Renal cortical epithelial cell (primary cell): ENCODE results near the gene TMEM266. TPM values are rescaled to one million over a fixed set of nuclear protein-coding genes. Genes with fewer than 3 reads are reported as not detected.

Experiments used
- DNase-seq: peaks from one replicate; pipeline ENCODE4 v3.0.0-alpha.2; 2011; ENCODE audit warnings: low read depth
- total RNA-seq: library from RNA; depleted of rRNA; stranded (reverse); fragments of >200 nt; gene quantifications from 2 replicates; pipeline ENCODE4 v1.2.3, GENCODE V29; 2014

The TMEM266 gene
- total RNA-seq, 1 donor from 2014 or later = not detected

DNA sequence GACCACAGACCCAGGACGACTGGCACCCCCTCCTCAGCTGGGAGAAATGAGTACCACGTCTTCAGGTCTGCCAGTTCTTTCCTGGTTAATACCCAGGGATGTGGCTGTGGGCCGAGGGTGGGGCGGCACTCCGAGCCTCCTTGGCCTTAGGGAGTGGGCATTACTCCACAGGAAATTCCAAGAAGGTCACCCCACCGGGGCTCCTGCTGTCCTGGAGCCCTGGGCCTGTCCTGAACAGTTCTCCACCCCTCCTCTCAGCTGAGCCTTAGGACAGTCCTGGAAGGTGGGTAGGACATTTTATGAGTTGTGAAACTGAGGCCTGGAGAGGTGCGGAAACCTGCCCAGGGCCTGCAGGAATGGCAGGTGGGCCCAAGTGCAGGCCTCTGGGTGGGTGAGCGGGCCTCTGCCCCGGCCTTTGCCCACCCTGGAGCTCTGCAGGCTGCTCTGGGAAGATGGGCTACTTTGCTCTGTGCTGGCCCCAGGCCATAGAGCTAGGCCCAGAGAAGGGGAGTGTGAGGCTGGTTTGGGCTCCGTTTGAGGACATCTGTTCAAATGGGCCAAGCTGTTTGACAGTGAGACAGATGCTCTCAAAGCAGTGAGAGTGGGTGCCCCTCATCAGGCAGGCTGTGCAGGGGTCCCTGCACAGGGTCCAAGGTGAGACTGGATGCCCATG, 103.1 kb downstream of the TMEM266 start:
- no peak for DNase-seq

DNA sequence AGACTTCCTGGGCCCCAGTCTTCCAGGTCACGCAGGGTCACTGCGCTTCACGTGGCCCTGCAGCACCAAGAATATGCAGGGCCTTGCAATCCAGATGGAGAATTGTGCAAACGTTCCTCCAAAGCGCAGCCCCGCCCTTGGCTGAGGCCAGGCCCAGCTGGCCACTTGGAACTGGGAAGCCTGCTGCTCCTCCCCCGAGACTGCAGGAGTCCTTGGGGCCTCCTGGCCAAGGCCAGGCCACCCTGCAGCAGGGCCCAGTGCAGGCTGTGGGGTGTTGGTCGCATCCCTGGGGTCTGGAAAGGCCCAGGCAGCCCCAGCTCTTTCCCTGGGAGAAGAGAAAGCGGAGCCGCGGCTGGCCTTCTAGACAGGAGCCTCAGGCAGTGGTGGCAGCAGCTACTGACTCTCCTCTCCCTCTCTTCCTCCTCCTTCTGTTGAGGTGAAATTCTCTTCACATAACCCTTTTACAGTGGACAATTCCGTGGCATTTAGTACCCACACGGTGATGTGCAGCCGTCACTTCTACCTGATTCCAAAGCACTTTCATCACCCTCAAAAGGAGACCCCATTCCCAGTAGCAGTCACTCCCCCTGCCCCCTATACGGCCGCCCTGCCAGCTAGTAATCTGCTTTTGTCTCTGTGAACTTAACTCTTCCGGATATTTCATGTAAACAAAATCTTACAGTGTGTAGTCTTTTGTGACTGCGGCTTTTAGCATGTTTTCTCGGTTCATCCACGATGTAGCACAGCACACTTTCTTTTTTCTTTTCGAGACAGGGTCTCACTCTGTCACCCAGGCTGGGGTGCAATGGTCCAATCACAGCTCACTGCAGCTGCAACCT, 103.9 kb downstream of the TMEM266 start:
- DNase-seq = no peak

DNA sequence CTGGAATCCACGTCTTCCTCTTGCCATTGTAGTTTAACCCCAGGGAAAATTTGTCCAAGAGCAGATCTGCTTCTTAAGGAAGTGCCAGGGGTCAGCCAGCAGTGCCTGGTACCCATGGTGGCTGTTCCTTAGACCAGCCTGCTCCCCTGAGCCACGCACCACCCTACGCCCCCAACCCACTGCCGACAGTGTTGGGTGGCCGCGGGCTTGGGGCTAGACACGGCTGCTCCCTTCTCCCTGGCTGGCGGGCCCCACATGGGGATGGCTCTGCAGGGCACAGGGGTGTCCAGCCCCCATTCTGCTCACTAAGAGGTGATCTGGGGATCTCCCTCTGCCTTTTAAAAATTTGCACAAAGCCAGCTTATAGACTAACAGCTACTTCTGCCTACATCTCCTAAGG, 104.8 kb downstream of the TMEM266 start:
- DNase-seq = no peak

DNA sequence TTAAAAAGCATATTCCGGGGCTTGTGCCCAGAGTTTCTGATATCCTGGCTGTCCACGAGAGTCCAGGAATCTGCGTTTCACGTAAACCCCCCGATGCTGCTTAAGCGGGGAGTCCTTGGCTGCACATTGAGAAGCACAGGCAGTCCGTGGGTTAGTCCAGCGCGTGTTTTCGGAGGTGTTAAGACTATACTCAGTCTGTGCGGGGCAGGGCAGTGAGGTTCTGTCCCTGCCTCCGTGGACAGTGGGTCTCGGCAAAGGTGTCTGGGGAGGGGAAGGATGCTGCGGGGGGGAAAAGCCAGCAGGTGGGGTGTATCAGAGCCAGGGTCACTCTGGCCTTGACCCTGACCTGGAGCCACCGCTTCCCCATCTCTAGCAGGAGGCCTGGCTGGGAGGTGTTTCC, 106.2 kb downstream of the TMEM266 start:
- no peak for DNase-seq

DNA sequence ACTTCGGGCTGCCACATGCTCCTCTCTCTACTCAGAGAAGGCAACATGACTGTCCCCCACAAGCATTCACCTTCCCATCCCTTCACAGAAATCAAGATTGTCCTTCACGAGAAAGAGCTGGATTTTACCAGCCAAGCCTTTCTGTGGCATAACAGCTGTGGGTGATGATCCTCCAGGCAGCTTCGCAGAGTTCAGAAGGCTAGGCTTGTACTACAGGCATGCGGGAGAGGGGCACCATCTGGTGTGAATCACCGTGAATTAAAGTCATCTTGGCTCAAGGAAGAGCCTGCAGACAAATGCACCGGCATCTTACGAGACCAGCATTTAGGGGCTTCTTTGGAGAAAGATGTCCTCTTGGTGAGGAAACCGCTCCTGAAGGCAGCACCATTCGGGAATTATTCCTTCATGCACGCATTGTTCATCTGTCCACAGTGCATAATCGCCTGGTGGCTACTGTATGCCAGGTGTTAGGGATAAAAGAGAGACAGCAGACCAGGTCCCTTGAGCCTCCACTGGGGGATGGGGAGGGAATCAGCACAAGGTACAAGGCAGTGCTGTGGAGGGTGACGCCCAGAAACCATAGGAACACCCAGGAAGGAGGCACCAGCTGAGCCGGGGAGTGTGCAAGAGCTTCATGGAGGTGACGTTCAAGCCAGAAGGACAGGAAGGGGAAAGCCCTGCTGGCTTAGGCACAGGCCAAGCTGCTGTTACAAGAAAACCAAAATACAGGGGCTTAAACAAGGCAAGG, 108.6 kb downstream of the TMEM266 start:
- DNase-seq = no peak

DNA sequence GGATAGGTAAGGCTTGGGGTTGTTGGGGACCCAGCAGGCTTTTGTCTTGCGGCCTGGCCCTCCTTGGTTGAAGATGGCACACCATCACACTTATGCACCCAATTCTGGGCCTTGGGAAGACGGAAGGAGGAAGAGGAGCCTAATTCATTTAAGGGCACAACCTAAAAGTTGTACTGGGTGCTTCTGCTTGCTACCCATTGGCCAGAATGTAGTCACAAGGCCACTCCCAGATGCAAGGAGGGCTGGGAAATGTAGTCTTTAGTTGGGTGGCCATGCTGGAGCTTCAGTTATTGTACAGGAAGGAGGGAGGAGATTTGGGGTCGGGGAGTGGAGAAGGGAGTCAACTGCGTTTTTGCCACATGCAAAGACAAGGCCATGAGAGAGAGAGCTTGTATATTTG, 109.2 kb downstream of the TMEM266 start:
- no peak for DNase-seq

DNA sequence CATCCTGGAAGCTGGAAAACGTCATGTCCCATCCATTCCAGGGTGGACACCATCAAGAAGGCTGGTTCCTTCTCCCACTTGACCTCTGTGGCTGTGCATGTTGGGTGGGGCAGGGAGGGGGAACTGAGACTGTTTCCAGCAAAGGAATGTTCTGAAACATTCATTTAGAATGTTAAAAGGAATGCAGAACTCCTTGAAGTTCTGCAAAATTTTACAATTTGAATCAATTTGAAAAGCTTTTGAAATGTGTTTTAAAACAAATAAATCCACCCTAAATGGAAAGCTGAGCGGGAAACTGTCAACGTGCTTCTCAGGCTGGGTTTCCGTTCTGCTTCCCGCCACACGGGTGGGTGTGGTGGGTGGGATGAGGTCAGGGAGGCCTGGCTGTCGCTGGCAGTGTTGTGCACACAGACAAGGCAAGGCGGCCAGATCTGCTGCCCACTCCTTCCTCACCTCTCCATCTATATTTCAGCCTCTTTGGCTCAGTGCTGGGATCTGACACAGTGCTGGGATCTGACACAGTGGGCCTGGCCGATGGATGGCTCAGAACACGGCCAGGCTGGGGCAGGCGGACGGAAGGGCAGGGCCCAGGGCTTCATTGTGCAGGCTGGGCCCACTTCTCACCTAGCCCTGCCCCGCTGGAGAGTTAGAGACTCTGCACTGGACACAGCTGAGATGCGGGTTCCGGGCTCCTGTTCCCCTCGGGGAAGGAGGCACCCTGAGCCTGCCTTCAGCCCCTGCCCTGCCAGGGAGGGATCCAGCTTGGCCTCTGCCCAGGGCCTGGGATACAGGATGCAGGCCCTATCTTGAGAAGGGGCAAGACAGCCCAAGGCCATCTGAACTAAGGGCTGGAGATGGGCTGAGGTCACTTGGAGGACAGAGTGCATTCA, 110.4 kb downstream of the TMEM266 start:
- DNase-seq = no peak

DNA sequence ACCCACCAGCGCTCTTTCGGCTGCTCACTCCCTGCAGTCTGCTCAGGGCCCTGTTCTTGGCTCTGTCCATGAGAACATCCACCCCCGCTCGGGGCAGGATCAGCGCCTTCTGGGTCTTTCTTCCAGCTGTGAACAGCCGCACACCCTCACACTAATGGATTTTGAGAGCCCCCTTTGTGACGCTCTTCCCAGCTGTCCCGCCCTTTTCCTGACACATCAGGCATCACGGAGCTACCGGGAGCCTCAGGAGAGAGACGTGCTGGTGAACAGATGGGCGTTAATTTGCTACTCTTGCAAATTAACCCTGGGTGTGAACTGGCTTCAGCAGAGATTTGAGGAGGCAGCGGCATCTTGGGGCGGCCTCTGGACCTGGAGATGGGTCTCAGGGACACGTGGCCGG, 113.0 kb downstream of the TMEM266 start:
- DNase-seq = no peak

DNA sequence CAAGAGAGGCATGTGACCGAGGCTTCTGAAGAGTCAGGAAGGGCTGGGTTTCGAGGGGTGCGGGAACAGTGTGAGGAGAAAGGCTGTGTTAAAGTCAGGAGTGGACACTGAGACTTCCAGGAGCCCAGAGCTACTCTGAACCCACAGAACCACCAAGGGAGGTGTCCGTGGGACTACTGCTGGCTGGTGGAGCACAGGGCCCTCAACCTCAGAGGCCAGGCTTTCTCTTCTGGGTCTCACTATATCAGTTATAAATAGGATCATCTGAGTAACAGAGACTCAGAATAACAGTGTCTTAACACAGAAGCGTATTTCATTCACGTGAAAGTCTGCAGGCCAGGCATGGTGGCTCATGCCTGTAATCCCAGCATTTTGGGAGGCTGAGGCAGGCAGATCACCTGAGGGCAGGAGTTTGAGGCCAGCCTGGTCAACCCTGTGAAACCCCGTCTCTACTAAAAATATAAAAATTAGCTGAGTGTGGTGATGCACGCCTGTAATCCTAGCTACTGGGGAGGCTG, 113.6 kb downstream of the TMEM266 start:
- DNase-seq = no peak

DNA sequence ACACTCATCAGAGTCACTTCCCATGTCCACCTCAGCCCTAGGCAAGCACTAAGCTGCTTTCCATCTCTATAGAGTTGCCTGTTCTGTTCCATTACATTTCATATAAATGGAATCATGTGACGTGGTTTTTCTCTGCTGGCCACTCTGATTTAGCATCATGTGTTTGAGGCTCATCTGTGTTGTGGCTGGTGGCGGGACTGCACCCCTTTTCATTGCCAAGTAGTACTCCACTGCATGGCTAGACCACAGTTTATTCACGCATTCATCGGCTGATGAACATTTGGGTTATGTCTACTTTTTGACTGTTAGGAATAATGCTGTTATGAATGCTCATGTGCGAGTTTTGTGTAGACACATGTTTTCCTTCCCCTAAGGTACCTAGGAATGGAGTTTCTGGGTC, 114.9 kb downstream of the TMEM266 start:
- DNase-seq = no peak

DNA sequence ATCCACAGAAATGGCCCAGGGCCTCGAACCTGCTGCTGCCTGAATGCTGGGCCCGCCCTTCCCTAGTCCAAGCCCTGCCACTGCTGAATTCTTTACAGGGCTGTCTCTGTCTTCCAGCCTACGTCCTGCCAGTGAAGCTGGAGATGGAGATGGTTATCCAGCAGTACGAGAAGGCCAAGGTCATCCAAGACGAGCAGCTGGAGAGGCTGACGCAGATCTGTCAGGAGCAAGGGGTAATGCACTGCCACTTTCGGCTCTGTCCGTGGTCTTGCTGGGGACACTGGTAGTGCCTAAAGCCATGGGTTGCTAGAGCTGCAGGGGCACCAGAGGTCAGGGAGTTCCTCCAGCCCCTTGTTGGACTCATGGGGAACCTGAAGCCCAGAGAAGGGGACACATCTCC, 115.7 kb downstream of the TMEM266 start:
- no peak for DNase-seq

DNA sequence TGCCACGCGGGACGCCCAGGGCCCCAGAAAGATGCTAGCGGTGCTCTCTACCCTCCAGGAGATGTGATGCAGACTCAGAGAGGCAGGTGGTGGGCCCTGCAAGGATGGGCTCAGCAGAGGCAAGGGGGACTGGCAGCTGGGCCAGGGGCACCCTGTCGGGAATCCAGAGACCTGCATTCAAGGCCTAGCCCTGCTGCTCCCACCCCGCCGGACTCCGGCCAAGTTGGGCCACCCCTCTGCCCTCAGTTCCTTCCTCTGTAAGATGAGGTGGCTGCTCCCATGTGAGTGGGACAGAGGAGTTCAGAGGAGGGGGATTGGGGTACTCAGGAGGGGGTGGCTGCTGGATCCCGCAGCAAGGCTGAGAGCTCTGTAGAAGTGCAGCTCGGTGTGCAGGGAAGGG, 116.3 kb downstream of the TMEM266 start:
- no peak for DNase-seq

DNA sequence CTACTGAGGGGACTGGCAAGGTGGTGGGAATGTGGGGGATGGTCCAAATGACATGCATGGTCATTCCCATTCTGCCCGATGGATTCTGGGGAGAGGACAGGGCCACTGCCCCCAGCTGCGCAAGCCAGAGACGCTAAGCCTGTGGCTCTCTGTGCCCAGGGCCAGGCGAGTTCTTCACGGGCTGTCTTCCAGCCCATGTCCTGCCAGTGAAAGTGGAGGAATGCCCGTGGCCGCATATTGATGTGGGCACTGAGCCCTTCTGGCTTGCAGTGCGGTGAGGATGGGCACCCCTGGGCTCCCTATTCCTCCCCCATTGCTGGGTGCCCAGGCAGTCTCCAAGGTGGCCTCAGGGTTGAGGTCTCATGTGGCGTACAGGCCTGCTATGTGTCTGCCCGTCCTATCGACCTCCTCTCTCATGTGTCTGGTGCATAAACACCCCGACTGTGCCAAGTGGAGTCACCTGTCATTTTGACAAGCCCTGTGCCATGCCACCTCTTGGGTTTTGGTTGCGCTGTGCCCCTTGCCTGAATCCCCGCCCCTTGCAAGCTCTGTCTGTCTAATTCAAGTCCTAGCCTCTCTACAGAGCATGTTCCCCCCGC, 116.8 kb downstream of the TMEM266 start:
- DNase-seq = no peak

DNA sequence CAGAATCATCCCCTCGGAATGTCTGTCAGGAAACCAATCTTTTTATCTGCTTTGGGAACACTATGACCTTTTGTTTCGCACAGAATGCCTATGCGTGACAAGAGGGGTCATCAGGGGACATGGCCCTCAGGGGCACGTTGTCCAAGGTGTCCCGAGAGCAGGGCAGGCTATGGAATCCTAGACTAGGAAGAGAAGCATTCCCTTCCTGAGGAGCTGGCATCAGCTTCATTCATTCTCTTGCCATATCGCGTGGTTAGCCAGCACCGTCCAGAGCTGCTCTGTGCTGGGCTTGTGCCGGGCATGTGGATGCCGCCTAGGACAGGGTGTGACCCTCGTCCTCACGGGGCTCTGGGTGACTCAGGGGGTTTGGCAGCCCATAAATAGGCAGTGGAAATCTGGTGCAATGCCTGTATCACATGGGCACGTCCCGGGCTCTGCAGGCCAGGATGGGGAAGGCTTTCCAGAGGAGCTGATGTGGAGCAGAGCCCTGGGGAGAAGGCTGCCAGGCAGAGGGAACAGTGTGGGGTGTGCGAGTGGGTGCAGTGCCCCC, 117.8 kb downstream of the TMEM266 start:
- DNase-seq = no peak

DNA sequence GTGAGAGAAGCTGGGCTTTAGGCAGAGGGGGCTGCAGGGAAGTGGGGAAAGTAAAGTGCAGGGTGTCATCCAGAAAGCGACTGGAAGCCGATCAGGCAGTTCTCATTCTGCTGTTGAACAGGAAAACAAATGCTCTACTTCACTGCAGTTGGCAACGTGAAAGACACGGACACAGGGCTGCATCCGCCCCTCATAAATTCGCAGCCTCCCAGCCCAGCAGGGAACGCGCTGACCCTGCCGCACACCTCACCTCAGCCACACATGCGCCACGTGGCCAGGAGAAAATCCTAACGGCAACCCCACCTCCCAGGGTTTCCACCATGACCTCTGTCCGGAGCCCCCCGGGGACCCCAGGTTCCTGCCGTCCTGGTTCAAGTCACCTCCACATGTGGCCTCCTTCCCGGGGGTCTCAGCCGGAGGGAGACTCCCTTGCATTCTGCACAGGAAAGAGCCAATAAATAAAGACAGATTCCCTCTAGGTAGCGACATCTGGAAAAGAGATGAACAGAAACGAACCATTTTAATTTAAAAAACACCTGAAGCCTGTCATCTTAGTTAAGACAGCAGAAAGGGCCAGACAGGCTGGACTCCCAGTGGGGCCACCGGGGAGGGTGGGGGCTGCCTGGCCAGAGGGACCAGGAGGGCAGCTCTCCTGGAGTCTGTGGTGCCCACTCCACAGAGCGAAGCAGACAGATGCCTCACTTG, 118.7 kb downstream of the TMEM266 start:
- no peak for DNase-seq

DNA sequence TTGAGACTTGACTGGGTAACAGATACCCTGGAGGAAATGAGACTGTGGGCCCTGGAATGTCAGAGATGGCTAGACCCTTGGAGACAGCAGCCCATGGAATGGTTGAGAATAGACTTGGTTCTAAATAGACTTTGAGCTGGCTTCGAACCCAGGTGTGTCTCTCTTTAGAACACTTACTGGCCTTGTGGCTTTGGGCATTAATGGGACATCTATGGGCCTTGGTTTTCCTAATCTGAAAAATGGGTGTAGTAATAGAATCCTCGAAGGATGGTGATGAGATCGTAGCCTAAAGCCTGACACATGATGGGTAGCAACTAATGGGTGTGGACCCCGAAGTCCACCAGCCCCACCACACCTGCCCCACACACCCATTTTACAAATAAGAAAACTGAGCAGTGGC, 119.2 kb downstream of the TMEM266 start:
- DNase-seq = no peak

DNA sequence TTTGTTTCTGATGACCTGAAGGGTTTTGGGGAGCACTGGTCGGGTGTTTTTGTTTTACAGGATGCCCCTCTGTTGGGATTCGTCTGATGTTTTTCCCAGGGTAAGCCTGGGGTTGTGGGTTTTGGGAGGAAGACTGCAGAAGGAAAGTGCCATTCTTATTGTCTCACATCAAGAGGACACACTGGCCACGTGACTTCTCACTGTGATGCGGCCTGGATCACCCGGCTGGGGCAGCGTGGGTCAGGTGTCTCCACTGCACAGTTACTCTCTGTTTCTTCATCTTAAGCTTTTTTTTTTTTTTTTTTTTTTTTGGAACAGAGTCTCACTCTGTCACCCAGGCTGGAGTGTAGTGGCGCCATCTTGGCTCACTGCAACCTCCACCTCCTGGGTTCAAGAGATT, 120.5 kb downstream of the TMEM266 start:
- no peak for DNase-seq

DNA sequence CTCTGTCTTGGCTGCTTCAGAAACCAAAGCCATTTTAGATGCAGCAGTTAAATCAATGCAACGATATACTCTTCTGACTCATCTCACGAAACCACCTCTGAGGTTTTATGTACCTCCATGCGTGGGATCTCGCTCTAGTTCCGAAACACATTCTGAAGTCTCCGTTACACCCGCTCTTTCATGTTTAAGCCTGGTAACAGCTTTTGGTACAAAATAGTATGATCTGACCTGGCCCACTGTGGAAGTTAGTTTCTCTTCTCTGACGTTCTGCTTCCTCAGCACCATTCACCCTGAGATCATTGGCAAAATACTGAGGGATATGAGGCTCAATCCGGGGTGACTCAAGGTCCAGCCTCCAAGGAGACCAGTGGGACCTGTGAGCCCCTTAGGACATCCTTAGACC, 121.9 kb downstream of the TMEM266 start:
- no peak for DNase-seq

DNA sequence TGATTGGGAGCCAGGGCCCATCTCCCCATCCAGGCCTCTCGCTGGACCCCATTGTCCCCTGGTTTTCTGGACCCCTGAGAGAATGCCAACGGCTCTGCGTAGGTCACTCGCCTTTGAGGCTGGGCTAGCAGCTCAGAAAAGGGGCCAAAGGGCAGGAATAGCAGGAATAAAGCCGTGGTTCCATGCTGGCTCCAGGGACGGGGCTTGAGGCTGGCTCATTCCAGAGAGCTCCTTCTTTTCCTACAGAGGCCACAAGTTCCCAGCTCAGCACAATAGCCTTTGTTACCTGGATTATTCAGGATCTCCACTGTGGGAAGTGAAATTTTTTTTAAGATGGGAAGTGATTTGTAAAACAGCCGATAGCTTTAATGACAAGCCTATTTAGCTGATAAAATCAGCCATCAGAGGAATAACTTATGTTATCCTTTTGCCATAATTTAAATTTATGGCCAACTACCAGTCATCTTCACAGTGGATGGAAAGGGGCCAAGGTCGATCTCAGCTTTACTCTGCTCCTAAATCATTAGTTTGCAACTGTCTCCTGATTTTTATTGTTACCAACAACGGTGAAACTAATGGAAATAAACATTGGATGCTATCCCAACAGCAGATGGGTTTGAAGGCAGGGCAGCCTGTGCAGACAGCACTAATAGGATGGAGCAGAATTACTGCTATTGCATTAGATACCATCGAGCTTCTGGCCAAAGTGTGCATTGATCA, 124.3 kb downstream of the TMEM266 start:
- DNase-seq = no peak

DNA sequence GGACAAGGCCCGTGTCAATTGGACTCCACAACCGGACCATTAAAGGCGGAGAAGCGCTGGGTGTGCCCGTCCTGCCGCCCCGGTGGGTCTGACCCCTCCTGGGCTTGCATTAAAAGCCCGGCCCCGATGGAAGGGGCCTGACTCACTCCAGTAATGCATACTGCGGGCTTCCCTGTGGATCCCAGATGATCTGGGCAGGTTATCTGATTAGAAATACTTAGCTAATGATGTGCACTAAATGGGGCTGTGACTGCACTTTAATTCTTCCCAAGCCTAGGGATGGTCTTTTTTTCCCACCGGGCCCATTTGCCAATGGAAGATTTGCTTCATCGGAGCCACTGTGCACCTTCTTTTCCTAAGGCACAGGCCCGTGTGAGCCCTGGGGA, 124.9 kb downstream of the TMEM266 start:
- no peak for DNase-seq
